Measurements from ENCODE around the gene RBM17. TPM values are rescaled to one million over a fixed set of nuclear protein-coding genes. Genes with fewer than 3 reads are reported as not detected.

The RBM17 gene
- total RNA-seq, 1 experiment from 2014 or later, result 133 TPM

- TF ChIP-seq CTCF (IDR thresholded peaks at IDR 0.05; ENCODE audit: unreplicated experiment), result no peak
- CTCF ChIA-PET, result no interaction called here
- intact Hi-C loops (cut with micrococcal nuclease; ENCODE audit: unreplicated experiment), result no loop called here
- Mint-ChIP-seq H3K27ac (ENCODE audit: unreplicated experiment) (no peak overlapping the region), H3K36me3 (ENCODE audit: insufficient read depth, unreplicated experiment) (peaks cover 13% of the 10 kb centered on the region), H3K27me3 (ENCODE audit: unreplicated experiment) (peaks cover 55% of the 10 kb centered on the region), H3K9me3 (ENCODE audit: low read depth, unreplicated experiment) (no peaks in the 10 kb centered on the region), H3K4me1 (ENCODE audit: low read depth, unreplicated experiment) (peaks cover 32% of the 10 kb centered on the region), H3K4me3 (ENCODE audit: low read depth, unreplicated experiment) (no peak overlapping the region)
- DNase-seq, result no peak
- no TSS peak for BruUV-seq (replicated peaks)
These were observed 49.6 kb downstream of the RBM17 start for GRCh38 chr10:6138456-6138855.

GRCh38 chr10:6139470-6139869 lies 50.6 kb downstream of the RBM17 start:
- TF ChIP-seq CTCF (IDR thresholded peaks at IDR 0.05; ENCODE audit: unreplicated experiment), result no peak
- DNase-seq, result no peak
- Mint-ChIP-seq H3K27ac (ENCODE audit: unreplicated experiment) (no peak overlapping the region), H3K4me3 (ENCODE audit: low read depth, unreplicated experiment) (no peak overlapping the region), H3K9me3 (ENCODE audit: low read depth, unreplicated experiment) (no peaks in the 10 kb centered on the region), H3K4me1 (ENCODE audit: low read depth, unreplicated experiment) (peaks cover 32% of the 10 kb centered on the region), H3K36me3 (ENCODE audit: insufficient read depth, unreplicated experiment) (peaks cover 23% of the 10 kb centered on the region), H3K27me3 (ENCODE audit: unreplicated experiment) (peaks cover 47% of the 10 kb centered on the region)
- intact Hi-C loops (cut with micrococcal nuclease; ENCODE audit: unreplicated experiment), result no loop called here
- BruUV-seq (replicated peaks), result no TSS peak
- CTCF ChIA-PET, result interaction anchor here (0.6 kb wide), 1 partner anchor 157 kb away, joined by 3 read pairs; no protein-coding TSS in a partner anchor

GRCh38 chr10:6140141-6140841 lies 51.5 kb downstream of the RBM17 start:
- Mint-ChIP-seq H3K4me1 (ENCODE audit: low read depth, unreplicated experiment) (peaks cover 32% of the 10 kb centered on the region), H3K27ac (ENCODE audit: unreplicated experiment) (no peak overlapping the region), H3K4me3 (ENCODE audit: low read depth, unreplicated experiment) (peak overlapping the region; percentile 75), H3K9me3 (ENCODE audit: low read depth, unreplicated experiment) (no peaks in the 10 kb centered on the region), H3K36me3 (ENCODE audit: insufficient read depth, unreplicated experiment) (peaks cover 32% of the 10 kb centered on the region), H3K27me3 (ENCODE audit: unreplicated experiment) (peaks cover 39% of the 10 kb centered on the region)
- DNase-seq, result peak; percentile 50
- no TSS peak for BruUV-seq (replicated peaks)
- intact Hi-C loops (cut with micrococcal nuclease; ENCODE audit: unreplicated experiment), result no loop called here
- TF ChIP-seq CTCF (IDR thresholded peaks at IDR 0.05; ENCODE audit: unreplicated experiment), result no peak
- CTCF ChIA-PET, result no interaction called here

- TF ChIP-seq CTCF (IDR thresholded peaks at IDR 0.05; ENCODE audit: unreplicated experiment), result no peak
- Mint-ChIP-seq H3K4me1 (ENCODE audit: low read depth, unreplicated experiment) (peaks cover 32% of the 10 kb centered on the region), H3K27me3 (ENCODE audit: unreplicated experiment) (peaks cover 32% of the 10 kb centered on the region), H3K9me3 (ENCODE audit: low read depth, unreplicated experiment) (no peaks in the 10 kb centered on the region), H3K4me3 (ENCODE audit: low read depth, unreplicated experiment) (peak overlapping the region; percentile 75), H3K27ac (ENCODE audit: unreplicated experiment) (no peak overlapping the region), H3K36me3 (ENCODE audit: insufficient read depth, unreplicated experiment) (peaks cover 38% of the 10 kb centered on the region)
- intact Hi-C loops (cut with micrococcal nuclease; ENCODE audit: unreplicated experiment), result no loop called here
- CTCF ChIA-PET, result no interaction called here
- DNase-seq, result no peak
- no TSS peak for BruUV-seq (replicated peaks)
These were observed 52.1 kb downstream of the RBM17 start for GRCh38 chr10:6140965-6141295.
